Stimulated activated CD4-positive, alpha-beta T cell treated with anti-CD3 and anti-CD28 coated beads, TNF-alpha, amount 100 ng/mL, for 24 hours (primary cell): Measurements from ENCODE around the gene LRRC53.

Source experiments
- DNase-seq, 3 experiments: peaks; one replicate each; pipeline ENCODE4 v3.0.0-alpha.2; 2020; ENCODE audit warnings: low read depth in 3 of 3

LRRC53 gene

GRCh38 chr1:74502858-74503257 is 9.6 kb downstream of the LRRC53 start:
- no peak for DNase-seq

- DNase-seq: no peak
These were observed 10.0 kb downstream of the LRRC53 start for GRCh38 chr1:74502432-74502831.

GRCh38 chr1:74498901-74499300 is 13.5 kb downstream of the LRRC53 start:
- DNase-seq: no peak

GRCh38 chr1:74496669-74497068 is 15.7 kb downstream of the LRRC53 start:
- DNase-seq: no peak

GRCh38 chr1:74486036-74486435 is 26.4 kb downstream of the LRRC53 start:
- no peak for DNase-seq

- no peak for DNase-seq
These were observed 26.8 kb downstream of the LRRC53 start for GRCh38 chr1:74485622-74486021.

GRCh38 chr1:74481607-74482006 is 30.8 kb downstream of the LRRC53 start:
- DNase-seq: no peak

- no peak for DNase-seq
These were observed 32.3 kb downstream of the LRRC53 start for GRCh38 chr1:74480068-74480467.

DNA sequence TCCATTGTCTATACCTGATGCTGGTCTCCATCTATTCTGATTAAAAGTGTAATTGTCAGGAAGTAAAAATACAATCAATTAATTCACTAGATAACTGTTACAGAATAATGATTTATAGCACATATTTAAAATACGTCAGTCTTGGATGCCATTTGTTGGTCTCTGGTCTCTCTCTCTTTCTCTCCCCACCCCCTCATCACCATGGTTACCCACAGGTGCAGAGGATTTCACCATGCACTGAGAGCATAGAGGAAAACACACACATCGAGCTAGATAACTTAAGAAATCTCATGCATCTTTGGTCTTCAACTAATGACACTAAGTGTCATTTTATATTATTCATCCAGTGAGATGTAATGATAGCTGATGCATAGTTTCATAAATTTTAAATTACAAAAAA is 33.4 kb downstream of the LRRC53 start:
- DNase-seq: no peak

GRCh38 chr1:74474585-74474984 is 37.8 kb downstream of the LRRC53 start:
- DNase-seq: no peak

- DNase-seq: no peak
These were observed 40.9 kb downstream of the LRRC53 start for GRCh38 chr1:74471470-74471869.

DNA sequence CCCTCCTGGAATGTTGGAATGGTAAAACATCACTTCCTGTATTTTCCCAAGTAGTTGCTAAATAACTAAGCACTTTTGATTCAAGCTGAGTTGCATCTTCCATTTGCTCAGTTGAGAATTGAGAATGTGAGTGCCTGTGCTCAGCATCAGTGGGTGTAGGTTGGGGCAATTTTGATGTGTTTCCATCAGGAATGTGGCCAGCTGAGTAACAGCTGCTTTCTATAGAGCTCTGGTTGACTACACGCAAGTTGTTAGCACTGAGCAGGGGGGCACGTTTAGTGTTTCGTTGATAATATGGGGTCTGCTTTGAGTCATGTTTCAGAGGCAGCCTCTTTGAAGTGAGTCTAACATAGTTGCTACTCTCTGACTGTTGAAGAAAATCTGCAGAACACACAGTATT is 41.5 kb downstream of the LRRC53 start:
- DNase-seq: no peak

GRCh38 chr1:74470251-74470650 is 42.2 kb downstream of the LRRC53 start:
- DNase-seq: no peak

DNA sequence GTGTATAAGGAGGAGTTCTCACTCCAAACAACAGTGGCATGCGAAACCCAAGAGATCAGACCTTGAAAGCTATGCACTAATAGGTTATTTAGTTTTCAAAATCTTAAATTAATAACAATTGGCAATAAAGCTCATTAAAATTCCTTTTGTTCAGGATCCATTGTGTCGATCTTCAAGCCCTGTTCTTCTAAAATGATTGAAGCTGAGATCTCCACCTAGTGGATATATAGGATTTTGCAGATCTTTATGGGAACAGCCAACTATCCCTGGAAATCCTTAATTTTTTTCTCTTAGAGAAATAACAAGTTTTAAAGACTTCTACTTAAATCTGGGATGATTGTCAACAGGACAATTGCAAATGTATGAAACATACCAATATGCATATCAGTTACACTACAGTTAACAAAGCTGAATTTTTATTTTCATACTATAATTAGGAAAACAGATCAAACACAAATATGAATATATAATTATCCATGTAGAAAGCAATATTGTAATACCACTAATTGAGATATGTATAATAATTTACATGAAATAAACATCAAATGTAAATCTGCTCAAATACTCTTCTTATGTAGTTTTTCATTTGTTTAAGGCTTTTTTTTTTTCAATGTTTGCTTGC is 43.3 kb downstream of the LRRC53 start:
- no peak for DNase-seq

GRCh38 chr1:74467786-74468377 is 44.5 kb downstream of the LRRC53 start:
- DNase-seq: no peak

DNA sequence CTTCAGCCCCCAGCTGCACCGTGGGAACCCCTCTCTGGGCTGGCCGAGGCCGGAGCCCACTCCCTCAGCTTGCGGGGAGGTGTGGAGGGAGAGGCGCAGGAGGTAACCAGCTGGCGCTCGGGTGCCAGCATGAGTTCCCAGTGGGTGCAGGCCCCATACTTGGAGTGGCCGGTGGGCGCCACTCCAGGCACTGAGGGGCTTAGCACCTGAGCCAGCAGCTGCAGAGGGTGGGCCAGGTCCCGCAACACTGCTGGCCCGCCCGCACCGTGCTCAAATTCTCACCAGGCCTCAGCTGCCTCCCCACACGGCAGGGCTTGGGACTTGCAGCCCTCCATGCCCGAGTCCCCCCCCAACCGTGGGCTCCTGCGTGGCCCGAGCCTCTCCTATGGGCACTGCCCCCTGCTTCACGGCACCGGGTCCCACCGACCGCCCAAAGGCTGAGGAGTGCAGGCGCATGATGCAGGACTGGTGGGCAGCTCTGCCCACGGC is 47.2 kb downstream of the LRRC53 start:
- no peak for DNase-seq

GRCh38 chr1:74464037-74464436 is 48.4 kb downstream of the LRRC53 start:
- DNase-seq: no peak

- DNase-seq: no peak
These were observed 49.0 kb downstream of the LRRC53 start for GRCh38 chr1:74463333-74463988.

DNA sequence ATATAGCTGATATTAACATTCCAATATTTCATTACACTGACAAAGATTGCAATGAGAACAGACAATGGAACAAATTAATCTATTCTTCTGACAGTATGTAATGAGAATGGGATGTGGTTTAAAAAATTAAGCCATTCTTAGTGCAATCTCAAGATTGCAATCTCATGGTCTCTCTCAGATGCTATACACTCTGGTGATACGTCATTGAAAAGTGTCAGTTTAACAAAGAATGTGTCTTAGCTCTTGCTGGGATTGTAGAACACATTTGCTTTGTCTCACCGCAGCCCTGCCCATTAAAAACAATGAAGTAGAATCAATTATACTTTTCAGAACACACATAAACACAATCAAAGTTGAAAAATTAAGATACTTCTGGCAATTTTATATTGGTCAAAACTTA is 55.2 kb downstream of the LRRC53 start:
- DNase-seq: no peak

- no peak for DNase-seq
These were observed 57.0 kb downstream of the LRRC53 start for GRCh38 chr1:74455390-74455789.

- no peak for DNase-seq
These were observed 59.1 kb downstream of the LRRC53 start for GRCh38 chr1:74453277-74453676.

- DNase-seq: no peak
These were observed 60.4 kb downstream of the LRRC53 start for GRCh38 chr1:74452035-74452434.

DNA sequence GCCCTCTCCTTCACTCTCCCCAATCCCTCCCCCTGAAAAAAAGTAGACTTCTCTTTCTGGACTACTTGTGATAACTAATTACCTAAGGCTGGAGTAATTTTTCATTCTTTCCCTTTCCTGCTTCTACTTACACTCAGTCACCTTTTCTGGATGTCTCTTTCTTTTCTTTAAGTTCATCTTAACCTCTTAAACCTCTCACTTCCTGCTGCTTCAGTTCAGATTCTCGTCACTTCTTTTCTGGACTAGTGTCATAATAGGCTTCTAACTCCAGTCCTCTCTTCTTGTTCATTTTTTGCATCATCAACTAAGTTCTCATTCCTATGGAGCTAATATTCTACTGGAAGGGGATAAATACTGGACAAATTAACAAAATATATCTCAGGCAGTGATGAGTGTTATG is 75.4 kb downstream of the LRRC53 start:
- DNase-seq: no peak
